ENCODE data around the gene CCDC83.

- TF ChIP-seq ETV6 (IDR thresholded peaks at IDR 0.05; ENCODE audit: borderline replicate concordance in 1 of 2, low read depth in 2 of 2, low read length in 1 of 2): no peak
- no peak for TF ChIP-seq ETV6 (CRISPR knock-in tag; IDR thresholded peaks at IDR 0.05; ENCODE audit: borderline replicate concordance)
- no peak for TF ChIP-seq RNF2 (IDR thresholded peaks at IDR 0.05)
- TF ChIP-seq USF2 (CRISPR knock-in tag; IDR thresholded peaks at IDR 0.05): no peak
- TF ChIP-seq CTCF (IDR thresholded peaks at IDR 0.05 in 2 of 3, conservative IDR thresholded peaks at IDR 0.05 in 1 of 3; ENCODE audit: insufficient read depth in 2 of 3, low read depth in 1 of 3, low read length in 3 of 3): no peak
- no peak for TF ChIP-seq POLR2A (conservative IDR thresholded peaks at IDR 0.05)
These were observed 24.1 kb upstream of the CCDC83 start for GRCh38 chr11:85831050-85831449.

All from K562 (cell line).